ENCODE data around the gene STIMATE.

- TF ChIP-seq CTCF (IDR thresholded peaks at IDR 0.05) = no peak
- TF ChIP-seq POLR2A (IDR thresholded peaks at IDR 0.05) = no peak
These were observed 15.0 kb downstream of the STIMATE start for GRCh38 chr3:52882377-52882776.

All from adrenal gland (tissue), 5 donors.